ENCODE data around the gene ACP3. TPM values are rescaled to one million over a fixed set of nuclear protein-coding genes. Genes with fewer than 3 reads are reported as not detected.

Gene ACP3
- total and polyA plus RNA-seq, 2 of the 4 experiments (the other 2 are of a cell fraction) = 0.36 to 0.54 TPM

DNA sequence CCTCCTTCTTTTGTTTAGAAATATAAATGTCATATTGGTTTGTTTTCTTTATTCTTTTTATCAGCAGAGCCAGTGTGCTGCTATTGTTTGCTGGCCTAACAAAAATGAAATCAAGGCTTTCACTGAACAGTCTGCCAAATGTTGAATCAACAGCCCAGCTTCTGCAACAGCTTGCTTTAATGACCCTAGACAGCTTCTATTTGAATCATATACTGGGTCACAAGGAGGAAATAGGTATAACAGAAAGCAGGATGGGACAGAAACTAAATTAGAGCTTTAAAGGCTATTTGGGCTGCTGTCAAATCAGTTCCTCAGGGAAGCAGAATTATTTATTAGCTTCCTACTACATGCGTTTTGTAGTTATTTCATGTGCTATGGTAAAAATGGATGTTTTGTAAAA is 88.0 kb downstream of the ACP3 start:
- Histone ChIP-seq H2AFZ (replicated peaks; ENCODE audit: low read length, poor library complexity) (no peak overlapping the region), H3K36me3 (ENCODE audit: control insufficient read depth, insufficient read depth, low read length) (no peaks in the 10 kb centered on the region), H2BK120ac (ENCODE audit: low read depth, low read length) (no peak overlapping the region), H3K79me1 (ENCODE audit: low read depth in 1 of 2, low read length in 2 of 2) (no peaks in the 10 kb centered on the region), H2AK5ac (ENCODE audit: low read depth, low read length) (no peak overlapping the region), H3K56ac (ENCODE audit: extremely low read depth, insufficient read depth, low read length) (no peak overlapping the region), H3K4me2 (ENCODE audit: low read depth, low read length) (no peak overlapping the region), H4K5ac (ENCODE audit: low read depth, low read length) (no peak overlapping the region), H2BK20ac (ENCODE audit: low read depth, low read length) (no peak overlapping the region), H2BK5ac (ENCODE audit: low read depth, low read length, poor library complexity, severe bottlenecking) (no peak overlapping the region), H4K8ac (ENCODE audit: low read depth in 2 of 2, low read length in 2 of 2) (no peak overlapping the region), H3K27ac (ENCODE audit: insufficient read depth, low read length) (no peak overlapping the region), H2BK15ac (ENCODE audit: low read depth, low read length) (no peak overlapping the region), H3K4me3 (ENCODE audit: insufficient read depth, low read depth, low read length) (no peak overlapping the region), H3K18ac (ENCODE audit: low read depth, low read length) (no peak overlapping the region), H3K9ac (ENCODE audit: low read depth, low read length) (no peak overlapping the region), H3K23ac (ENCODE audit: low read depth, low read length) (no peak overlapping the region), H4K20me1 (ENCODE audit: insufficient read depth, low read length) (no peaks in the 10 kb centered on the region), H3K27me3 (ENCODE audit: control insufficient read depth, insufficient read depth, low read length) (peaks cover 5% of the 10 kb centered on the region), H4K91ac (ENCODE audit: insufficient read depth, low read depth, low read length) (no peak overlapping the region), H3K9me3 (ENCODE audit: control insufficient read depth, insufficient read depth, low read length) (no peaks in the 10 kb centered on the region), H3K9me1 (ENCODE audit: insufficient read depth, low read length) (no peaks in the 10 kb centered on the region), H3K4ac (ENCODE audit: low read depth, low read length) (no peak overlapping the region), H3K4me1 (ENCODE audit: control insufficient read depth, insufficient read depth, low read length) (no peaks in the 10 kb centered on the region), H2AK9ac (replicated peaks; ENCODE audit: low read depth, low read length, poor library complexity) (no peak overlapping the region), H3K14ac (replicated peaks; ENCODE audit: low read depth, low read length) (no peak overlapping the region)
- CTCF ChIA-PET = no interaction called here
- TF ChIP-seq RCOR1 (IDR thresholded peaks at IDR 0.05; ENCODE audit: insufficient replicate concordance, low read length) = no peak
- no peak for TF ChIP-seq CEBPB (IDR thresholded peaks at IDR 0.05; ENCODE audit: low read depth, low read length)
- no peak for TF ChIP-seq NFE2L2 (IDR thresholded peaks at IDR 0.05; ENCODE audit: low read depth, low read length)
- TF ChIP-seq MAFK (IDR thresholded peaks at IDR 0.05; ENCODE audit: low read depth, low read length) = no peak
- TF ChIP-seq POLR2A (IDR thresholded peaks at IDR 0.05; ENCODE audit: low read depth, low read length) = no peak
- TF ChIP-seq MXI1 (IDR thresholded peaks at IDR 0.05; ENCODE audit: borderline replicate concordance, low read depth, low read length) = no peak
- TF ChIP-seq, protein P1, sequence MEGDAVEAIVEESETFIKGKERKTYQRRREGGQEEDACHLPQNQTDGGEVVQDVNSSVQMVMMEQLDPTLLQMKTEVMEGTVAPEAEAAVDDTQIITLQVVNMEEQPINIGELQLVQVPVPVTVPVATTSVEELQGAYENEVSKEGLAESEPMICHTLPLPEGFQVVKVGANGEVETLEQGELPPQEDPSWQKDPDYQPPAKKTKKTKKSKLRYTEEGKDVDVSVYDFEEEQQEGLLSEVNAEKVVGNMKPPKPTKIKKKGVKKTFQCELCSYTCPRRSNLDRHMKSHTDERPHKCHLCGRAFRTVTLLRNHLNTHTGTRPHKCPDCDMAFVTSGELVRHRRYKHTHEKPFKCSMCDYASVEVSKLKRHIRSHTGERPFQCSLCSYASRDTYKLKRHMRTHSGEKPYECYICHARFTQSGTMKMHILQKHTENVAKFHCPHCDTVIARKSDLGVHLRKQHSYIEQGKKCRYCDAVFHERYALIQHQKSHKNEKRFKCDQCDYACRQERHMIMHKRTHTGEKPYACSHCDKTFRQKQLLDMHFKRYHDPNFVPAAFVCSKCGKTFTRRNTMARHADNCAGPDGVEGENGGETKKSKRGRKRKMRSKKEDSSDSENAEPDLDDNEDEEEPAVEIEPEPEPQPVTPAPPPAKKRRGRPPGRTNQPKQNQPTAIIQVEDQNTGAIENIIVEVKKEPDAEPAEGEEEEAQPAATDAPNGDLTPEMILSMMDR (conservative IDR thresholded peaks at IDR 0.05; ENCODE audit: low read depth, low read length) = no peak
- no peak for TF ChIP-seq CHD1 (IDR thresholded peaks at IDR 0.05; ENCODE audit: low read depth, low read length)
- TF ChIP-seq FOS (IDR thresholded peaks at IDR 0.05; ENCODE audit: low read depth, low read length) = no peak
- TF ChIP-seq MAZ (IDR thresholded peaks at IDR 0.05; ENCODE audit: borderline replicate concordance, low read depth, low read length) = no peak
- TF ChIP-seq, protein P2, sequence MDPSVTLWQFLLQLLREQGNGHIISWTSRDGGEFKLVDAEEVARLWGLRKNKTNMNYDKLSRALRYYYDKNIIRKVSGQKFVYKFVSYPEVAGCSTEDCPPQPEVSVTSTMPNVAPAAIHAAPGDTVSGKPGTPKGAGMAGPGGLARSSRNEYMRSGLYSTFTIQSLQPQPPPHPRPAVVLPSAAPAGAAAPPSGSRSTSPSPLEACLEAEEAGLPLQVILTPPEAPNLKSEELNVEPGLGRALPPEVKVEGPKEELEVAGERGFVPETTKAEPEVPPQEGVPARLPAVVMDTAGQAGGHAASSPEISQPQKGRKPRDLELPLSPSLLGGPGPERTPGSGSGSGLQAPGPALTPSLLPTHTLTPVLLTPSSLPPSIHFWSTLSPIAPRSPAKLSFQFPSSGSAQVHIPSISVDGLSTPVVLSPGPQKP (IDR thresholded peaks at IDR 0.05; ENCODE audit: borderline replicate concordance, low read depth, low read length) = no peak
- TF ChIP-seq BHLHE40 (IDR thresholded peaks at IDR 0.05; ENCODE audit: low read depth, low read length) = no peak
- no peak for TF ChIP-seq SMC3 (IDR thresholded peaks at IDR 0.05; ENCODE audit: low read depth, low read length)
- TF ChIP-seq RFX5 (IDR thresholded peaks at IDR 0.05; ENCODE audit: low read depth, low read length) = no peak
- TF ChIP-seq RAD21 (IDR thresholded peaks at IDR 0.05; ENCODE audit: low read length) = no peak
- TF ChIP-seq, protein P3, sequence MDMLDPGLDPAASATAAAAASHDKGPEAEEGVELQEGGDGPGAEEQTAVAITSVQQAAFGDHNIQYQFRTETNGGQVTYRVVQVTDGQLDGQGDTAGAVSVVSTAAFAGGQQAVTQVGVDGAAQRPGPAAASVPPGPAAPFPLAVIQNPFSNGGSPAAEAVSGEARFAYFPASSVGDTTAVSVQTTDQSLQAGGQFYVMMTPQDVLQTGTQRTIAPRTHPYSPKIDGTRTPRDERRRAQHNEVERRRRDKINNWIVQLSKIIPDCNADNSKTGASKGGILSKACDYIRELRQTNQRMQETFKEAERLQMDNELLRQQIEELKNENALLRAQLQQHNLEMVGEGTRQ (IDR thresholded peaks at IDR 0.05; ENCODE audit: low read depth, low read length) = no peak
- dilution Hi-C loops (cut with HindIII; ENCODE audit: low sequenced_read_pairs, unreplicated experiment) = no loop called here
- intact Hi-C loops (cut with micrococcal nuclease) = no loop called here
- in situ Hi-C loops (cut with MboI; ENCODE audit: low sequenced_read_pairs) = no loop called here
- BruUV-seq (replicated peaks) = no TSS peak
- WGBS, 2 experiments (ENCODE audit: extremely low coverage in 2 of 2, insufficient read length in 1 of 2) = no CpG with 5 or more reads among the region's 1 CpG
- ATAC-seq (ENCODE audit: low read depth) = 0 out of 2 replicates have a peak, but pooled peaks have one; percentile 32
- no peak for DNase-seq
- POLR2A ChIA-PET (ENCODE audit: unreplicated experiment) = no interaction called here
